Measurements from ENCODE around the gene MYLIP.

DNA sequence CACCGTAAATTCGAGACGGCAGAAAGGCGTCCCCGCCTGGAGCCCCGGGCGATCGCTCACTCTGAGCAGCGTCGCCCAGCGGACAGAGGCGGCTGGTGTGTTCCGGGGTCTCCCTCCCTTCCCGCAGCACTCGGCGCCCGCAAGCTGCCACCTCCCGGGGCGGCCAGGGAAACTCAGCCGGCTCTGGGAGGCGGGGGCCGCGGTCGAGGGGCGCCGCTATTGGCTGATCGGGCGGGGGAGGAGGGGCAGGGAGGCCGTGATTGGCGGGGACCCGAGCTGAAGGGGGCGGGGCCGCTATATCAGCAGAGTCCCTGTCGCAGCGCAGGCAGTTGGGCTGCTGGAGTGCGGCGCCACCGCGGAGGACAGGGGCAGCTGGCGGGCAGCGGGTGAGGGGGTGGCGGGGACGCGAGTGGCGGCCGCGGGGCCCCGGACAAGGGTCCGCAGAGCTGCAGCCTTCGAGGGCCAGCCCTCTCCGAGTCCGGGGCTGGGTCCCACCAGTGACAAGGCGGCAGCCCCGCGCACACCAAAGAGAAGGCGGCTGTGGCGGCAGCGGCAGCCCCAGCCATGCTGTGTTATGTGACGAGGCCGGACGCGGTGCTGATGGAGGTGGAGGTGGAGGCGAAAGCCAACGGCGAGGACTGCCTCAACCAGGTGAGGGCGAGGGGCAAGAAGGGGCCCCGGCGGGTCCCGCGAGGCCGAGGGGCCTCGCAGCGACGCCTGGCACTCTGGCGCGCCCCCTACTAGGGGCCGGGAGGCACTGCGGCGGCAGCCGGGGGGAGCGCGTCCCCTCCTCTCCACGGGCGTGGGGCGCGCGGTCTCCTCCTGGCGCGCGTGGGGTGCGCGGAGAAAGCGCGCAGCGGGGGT, at the start of gene MYLIP:
- TF ChIP-seq CTCF (IDR thresholded peaks at IDR 0.05; ENCODE audit: insufficient read depth, low read length, poor library complexity, severe bottlenecking) (peak; percentile 89), EZH2phosphoT487 (conservative IDR thresholded peaks at IDR 0.05; ENCODE audit: low read length) (no peak)
